ENCODE measurements around the gene ATP1A1. TPM values are rescaled to one million over a fixed set of nuclear protein-coding genes. Genes with fewer than 3 reads are reported as not detected.

Gene ATP1A1
- total and polyA plus RNA-seq, 9 of the 15 experiments (the other 6 are each of a cell fraction or from before 2014, with no cell fraction given) = 99.3 to 513 (median 234) TPM

DNA sequence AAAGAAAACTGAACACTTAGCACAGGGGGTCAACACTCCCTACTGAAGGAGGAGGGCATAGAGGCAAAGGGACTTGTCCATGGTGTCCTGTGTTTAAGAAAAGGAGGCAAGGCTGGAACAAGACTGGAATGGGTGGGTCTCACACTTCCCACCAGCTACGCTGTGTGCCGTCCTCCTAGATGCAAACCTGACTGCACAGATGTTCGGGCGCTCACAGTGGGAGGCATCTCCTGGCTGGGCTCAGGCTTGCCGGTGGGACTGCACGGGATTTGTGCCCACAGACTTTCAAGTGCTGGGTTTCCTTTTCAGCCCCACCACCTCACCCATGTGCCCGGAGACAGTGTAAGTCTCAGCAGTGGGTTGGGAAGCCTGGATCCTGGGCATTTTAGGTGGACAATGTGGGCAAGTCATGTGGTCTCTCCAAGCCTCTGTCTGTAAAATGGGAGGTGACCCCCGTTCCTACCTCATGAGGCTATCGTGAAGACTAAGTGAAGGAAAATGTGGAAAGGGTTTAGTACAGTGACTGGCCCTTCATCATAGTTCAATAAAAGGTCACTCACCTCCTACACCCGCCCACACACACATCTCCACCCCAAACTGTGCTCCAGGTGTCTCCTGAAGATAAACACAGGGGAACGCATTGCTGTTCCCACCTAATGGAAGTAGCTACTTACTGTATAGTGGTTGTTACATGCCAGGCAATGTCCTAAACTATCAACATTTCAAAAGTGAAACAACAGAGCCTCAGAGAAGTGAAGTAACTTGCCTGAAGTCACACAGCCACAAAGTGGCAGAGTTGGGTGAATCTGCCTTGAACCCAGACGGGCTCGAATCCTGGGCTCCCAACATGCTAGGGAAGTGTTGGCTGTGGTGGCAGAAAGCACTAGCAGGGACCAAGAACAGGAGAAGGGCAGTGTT, 36.0 kb downstream of the ATP1A1 start (continued):
- TF ChIP-seq, protein P1, sequence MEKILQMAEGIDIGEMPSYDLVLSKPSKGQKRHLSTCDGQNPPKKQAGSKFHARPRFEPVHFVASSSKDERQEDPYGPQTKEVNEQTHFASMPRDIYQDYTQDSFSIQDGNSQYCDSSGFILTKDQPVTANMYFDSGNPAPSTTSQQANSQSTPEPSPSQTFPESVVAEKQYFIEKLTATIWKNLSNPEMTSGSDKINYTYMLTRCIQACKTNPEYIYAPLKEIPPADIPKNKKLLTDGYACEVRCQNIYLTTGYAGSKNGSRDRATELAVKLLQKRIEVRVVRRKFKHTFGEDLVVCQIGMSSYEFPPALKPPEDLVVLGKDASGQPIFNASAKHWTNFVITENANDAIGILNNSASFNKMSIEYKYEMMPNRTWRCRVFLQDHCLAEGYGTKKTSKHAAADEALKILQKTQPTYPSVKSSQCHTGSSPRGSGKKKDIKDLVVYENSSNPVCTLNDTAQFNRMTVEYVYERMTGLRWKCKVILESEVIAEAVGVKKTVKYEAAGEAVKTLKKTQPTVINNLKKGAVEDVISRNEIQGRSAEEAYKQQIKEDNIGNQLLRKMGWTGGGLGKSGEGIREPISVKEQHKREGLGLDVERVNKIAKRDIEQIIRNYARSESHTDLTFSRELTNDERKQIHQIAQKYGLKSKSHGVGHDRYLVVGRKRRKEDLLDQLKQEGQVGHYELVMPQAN (IDR thresholded peaks at IDR 0.05; ENCODE audit: borderline replicate concordance) = no peak; the same call in 1 of the 2 replicates
- no peak for TF ChIP-seq ZC3H4 (CRISPR knock-in tag; IDR thresholded peaks at IDR 0.05; ENCODE audit: borderline replicate concordance)
- TF ChIP-seq, protein P2, sequence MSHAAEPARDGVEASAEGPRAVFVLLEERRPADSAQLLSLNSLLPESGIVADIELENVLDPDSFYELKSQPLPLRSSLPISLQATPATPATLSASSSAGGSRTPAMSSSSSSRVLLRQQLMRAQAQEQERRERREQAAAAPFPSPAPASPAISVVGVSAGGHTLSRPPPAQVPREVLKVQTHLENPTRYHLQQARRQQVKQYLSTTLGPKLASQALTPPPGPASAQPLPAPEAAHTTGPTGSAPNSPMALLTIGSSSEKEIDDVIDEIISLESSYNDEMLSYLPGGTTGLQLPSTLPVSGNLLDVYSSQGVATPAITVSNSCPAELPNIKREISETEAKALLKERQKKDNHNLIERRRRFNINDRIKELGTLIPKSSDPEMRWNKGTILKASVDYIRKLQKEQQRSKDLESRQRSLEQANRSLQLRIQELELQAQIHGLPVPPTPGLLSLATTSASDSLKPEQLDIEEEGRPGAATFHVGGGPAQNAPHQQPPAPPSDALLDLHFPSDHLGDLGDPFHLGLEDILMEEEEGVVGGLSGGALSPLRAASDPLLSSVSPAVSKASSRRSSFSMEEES (CRISPR knock-in tag; IDR thresholded peaks at IDR 0.05) = no peak
- TF ChIP-seq RBM22 (IDR thresholded peaks at IDR 0.05; ENCODE audit: low read depth, low read length, poor library complexity, severe bottlenecking) = no peak
- no peak for TF ChIP-seq BACH1 (tag; IDR thresholded peaks at IDR 0.05)
- TF ChIP-seq, protein P3, sequence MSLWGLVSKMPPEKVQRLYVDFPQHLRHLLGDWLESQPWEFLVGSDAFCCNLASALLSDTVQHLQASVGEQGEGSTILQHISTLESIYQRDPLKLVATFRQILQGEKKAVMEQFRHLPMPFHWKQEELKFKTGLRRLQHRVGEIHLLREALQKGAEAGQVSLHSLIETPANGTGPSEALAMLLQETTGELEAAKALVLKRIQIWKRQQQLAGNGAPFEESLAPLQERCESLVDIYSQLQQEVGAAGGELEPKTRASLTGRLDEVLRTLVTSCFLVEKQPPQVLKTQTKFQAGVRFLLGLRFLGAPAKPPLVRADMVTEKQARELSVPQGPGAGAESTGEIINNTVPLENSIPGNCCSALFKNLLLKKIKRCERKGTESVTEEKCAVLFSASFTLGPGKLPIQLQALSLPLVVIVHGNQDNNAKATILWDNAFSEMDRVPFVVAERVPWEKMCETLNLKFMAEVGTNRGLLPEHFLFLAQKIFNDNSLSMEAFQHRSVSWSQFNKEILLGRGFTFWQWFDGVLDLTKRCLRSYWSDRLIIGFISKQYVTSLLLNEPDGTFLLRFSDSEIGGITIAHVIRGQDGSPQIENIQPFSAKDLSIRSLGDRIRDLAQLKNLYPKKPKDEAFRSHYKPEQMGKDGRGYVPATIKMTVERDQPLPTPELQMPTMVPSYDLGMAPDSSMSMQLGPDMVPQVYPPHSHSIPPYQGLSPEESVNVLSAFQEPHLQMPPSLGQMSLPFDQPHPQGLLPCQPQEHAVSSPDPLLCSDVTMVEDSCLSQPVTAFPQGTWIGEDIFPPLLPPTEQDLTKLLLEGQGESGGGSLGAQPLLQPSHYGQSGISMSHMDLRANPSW (CRISPR knock-in tag; IDR thresholded peaks at IDR 0.05) = no peak; the same call in 1 of the 2 replicates
- TF ChIP-seq CCAR2 (IDR thresholded peaks at IDR 0.05; ENCODE audit: low read depth, low read length) = 0 out of 2 replicates have a peak, but pooled peaks have one; percentile 79
- TF ChIP-seq RBM39 (optimal IDR thresholded peaks at IDR 0.05; ENCODE audit: low read depth, low read length) = no peak
- no peak for TF ChIP-seq PHF21A (IDR thresholded peaks at IDR 0.05; ENCODE audit: borderline replicate concordance, low read depth)
- no peak for TF ChIP-seq ZNF507 (tag; conservative IDR thresholded peaks at IDR 0.05)
- TF ChIP-seq, protein P4, sequence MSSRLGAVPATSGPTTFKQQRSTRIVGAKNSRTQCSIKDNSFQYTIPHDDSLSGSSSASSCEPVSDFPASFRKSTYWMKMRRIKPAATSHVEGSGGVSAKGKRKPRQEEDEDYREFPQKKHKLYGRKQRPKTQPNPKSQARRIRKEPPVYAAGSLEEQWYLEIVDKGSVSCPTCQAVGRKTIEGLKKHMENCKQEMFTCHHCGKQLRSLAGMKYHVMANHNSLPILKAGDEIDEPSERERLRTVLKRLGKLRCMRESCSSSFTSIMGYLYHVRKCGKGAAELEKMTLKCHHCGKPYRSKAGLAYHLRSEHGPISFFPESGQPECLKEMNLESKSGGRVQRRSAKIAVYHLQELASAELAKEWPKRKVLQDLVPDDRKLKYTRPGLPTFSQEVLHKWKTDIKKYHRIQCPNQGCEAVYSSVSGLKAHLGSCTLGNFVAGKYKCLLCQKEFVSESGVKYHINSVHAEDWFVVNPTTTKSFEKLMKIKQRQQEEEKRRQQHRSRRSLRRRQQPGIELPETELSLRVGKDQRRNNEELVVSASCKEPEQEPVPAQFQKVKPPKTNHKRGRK (tag; IDR thresholded peaks at IDR 0.05) = no peak
- TF ChIP-seq NFIC (IDR thresholded peaks at IDR 0.05) = peak; percentile 66
- TF ChIP-seq EZH2 (IDR thresholded peaks at IDR 0.05; ENCODE audit: borderline replicate concordance, low read depth, low read length) = no peak
- TF ChIP-seq PHB2 (IDR thresholded peaks at IDR 0.05; ENCODE audit: low read depth) = no peak; the same call in 1 of the 2 replicates
- peak; percentile 40; the same call in 1 of the 2 replicates for TF ChIP-seq MYC (IDR thresholded peaks at IDR 0.05; ENCODE audit: low read depth, low read length)
- no peak for TF ChIP-seq MYC (CRISPR knock-in tag; IDR thresholded peaks at IDR 0.05; ENCODE audit: borderline replicate concordance, low read depth)
- no peak for TF ChIP-seq ZNF668 (CRISPR knock-in tag; IDR thresholded peaks at IDR 0.05)
- TF ChIP-seq LEF1 (IDR thresholded peaks at IDR 0.05) = peak; percentile 91; the same call in 1 of the 2 replicates
